Activated T-cell treated with anti-CD3 and anti-CD28 coated beads, Interleukin-2, amount 50 U/mL, for 24 hours (primary cell): Measurements from ENCODE around the gene SCIN.
"Not testable (repeated sequence)": the region's sequence is repeated elsewhere in the genome, so short reads cannot be mapped to it uniquely, and the experiment has no call there.

ENCODE experiments used
- DNase-seq: peaks from one replicate; pipeline ENCODE4 v3.0.0-alpha.2; 2020
- H3K27ac Mint-ChIP-seq: 2 replicates; pipeline ENCODE4 v1.8.0; 2020; ENCODE audit warnings: mild to moderate bottlenecking, mixed read lengths
- H3K27me3 Mint-ChIP-seq: 2 replicates; pipeline ENCODE4 v1.8.0; 2020; ENCODE audit warnings: mixed read lengths
- H3K36me3 Mint-ChIP-seq: 2 replicates; pipeline ENCODE4 v1.8.0; 2020; ENCODE audit warnings: low read depth, mixed read lengths
- H3K4me1 Mint-ChIP-seq: 2 replicates; pipeline ENCODE4 v1.8.0; 2020; ENCODE audit warnings: low read depth, mixed read lengths
- H3K4me3 Mint-ChIP-seq: 2 replicates; pipeline ENCODE4 v1.8.0; 2020; ENCODE audit warnings: mild to moderate bottlenecking, moderate library complexity, mixed read lengths
- H3K9me3 Mint-ChIP-seq: 2 replicates; pipeline ENCODE4 v1.8.0; 2020; ENCODE audit warnings: mixed read lengths

The SCIN gene

DNA sequence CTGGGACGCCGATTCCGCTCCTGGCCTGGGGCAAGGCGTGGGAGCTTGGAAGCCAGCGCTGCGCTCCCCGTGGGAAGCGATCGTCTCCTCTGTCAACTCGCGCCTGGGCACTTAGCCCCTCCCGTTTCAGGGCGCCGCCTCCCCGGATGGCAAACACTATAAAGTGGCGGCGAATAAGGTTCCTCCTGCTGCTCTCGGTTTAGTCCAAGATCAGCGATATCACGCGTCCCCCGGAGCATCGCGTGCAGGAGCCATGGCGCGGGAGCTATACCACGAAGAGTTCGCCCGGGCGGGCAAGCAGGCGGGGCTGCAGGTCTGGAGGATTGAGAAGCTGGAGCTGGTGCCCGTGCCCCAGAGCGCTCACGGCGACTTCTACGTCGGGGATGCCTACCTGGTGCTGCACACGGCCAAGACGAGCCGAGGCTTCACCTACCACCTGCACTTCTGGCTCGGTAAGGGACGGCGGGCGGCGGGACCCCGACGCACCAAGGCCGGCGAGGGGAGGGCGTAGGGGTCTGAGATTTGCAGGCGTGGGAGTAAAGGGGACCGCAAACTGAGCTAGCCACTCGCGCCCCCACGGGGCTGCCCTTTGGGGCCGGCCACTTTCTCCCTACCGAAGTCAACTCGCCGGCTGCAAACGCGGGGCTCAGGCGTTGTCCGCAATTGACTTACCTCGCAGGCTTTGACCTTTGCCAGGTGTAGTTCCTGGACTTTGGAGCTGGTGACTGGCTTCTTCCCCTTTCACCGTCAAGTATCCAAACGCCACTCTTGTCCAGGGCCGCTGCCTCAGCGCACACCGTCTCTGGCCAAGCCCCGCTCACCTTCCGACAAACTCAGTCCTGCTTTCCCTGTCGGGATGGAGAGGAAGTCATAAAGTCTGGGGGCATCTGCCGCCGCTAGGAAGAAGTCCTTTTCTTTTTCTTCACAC, at the start of gene SCIN:
TSS of gene SCIN (plus strand) at position 187 of the 928 bp plus-strand sequence. CDS start at position 254, 67 bp downstream.
- Mint-ChIP-seq H3K4me1 (peaks cover 23% of the 10 kb centered on the region), H3K9me3 (no peaks in the 10 kb centered on the region), H3K4me3 (peak within 1 kb of the TSS; percentile 71), H3K27ac (no peak within 1 kb of the TSS), H3K27me3 (peaks cover 60% of the 10 kb centered on the region), H3K36me3 (no peaks in the 10 kb centered on the region)
- DNase-seq = peak; percentile 43

DNA sequence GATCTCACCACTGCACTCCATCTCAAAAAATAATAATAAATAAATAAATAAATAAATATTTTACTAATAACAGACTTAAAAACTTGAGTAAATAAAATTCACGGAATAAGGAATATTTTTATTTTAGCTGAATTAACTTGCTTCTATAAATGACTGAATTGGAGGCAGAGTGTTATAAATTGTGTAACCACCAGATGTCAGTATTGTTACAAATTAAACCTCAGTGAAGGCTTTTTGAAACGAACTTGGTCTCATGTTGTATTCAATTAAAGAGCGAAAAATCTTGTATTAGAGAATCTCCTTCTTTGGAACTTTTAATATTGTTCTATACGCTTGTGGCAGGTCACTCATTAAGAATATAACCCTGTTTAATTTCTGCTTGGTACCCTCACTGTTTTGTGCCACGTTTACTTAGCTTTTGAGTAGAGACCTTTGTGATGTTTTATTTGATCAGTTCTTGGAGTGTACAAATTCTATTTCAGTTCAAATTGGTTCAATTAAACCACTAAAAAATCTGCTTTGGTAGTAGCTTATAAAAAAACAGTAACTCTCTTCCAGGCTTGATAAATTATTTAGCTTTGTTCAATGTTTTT, 45.6 kb upstream of the SCIN start:
- no peak for DNase-seq
- peaks cover 30% of the 10 kb centered on the region for H3K27me3 Mint-ChIP-seq
- no peaks in the 10 kb centered on the region for H3K36me3 Mint-ChIP-seq
- H3K9me3 Mint-ChIP-seq = no peaks in the 10 kb centered on the region
- H3K4me1 Mint-ChIP-seq = no peaks in the 10 kb centered on the region
- H3K27ac Mint-ChIP-seq = no peak overlapping the region
- no peak overlapping the region for H3K4me3 Mint-ChIP-seq

DNA sequence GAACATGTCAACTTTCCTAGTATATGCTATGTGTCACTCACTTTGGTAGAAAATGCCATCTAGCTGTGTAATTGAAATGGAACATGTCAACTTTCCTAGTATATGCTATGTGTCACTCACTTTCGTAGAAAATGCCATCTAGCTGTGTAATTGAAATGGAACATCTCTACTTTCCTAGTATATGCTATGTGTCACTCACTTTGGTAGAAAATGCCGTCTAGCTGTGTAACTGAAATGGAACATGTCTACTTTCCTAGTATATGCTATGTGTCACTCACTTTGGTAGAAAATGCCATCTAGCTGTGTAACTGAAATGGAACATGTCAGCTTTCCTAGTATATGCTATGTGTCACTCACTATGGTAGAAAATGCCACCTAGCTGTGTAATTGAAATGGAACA, 43.8 kb upstream of the SCIN start:
- not testable (repeated sequence) for H3K4me1 Mint-ChIP-seq, H3K27ac Mint-ChIP-seq, H3K9me3 Mint-ChIP-seq, H3K36me3 Mint-ChIP-seq, H3K4me3 Mint-ChIP-seq, DNase-seq
- H3K27me3 Mint-ChIP-seq = peaks cover 30% of the 10 kb centered on the region

DNA sequence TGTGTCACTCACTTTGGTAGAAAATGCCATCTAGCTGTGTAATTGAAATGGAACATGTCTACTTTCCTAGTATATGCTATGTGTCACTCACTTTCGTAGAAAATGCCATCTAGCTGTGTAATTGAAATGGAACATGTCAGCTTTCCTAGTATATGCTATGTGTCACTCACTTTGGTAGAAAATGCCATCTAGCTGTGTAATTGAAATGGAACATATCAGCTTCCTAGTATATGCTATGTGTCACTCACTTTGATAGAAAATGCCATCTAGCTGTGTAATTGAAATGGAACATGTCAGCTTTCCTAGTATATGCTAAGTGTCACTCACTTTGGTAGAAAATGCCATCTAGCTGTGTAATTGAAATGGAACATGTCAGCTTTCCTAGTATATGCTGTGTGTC, 42.9 kb upstream of the SCIN start:
- not testable (repeated sequence) for H3K36me3 Mint-ChIP-seq, H3K9me3 Mint-ChIP-seq, DNase-seq, H3K4me3 Mint-ChIP-seq, H3K4me1 Mint-ChIP-seq, H3K27ac Mint-ChIP-seq
- H3K27me3 Mint-ChIP-seq = peaks cover 26% of the 10 kb centered on the region

DNA sequence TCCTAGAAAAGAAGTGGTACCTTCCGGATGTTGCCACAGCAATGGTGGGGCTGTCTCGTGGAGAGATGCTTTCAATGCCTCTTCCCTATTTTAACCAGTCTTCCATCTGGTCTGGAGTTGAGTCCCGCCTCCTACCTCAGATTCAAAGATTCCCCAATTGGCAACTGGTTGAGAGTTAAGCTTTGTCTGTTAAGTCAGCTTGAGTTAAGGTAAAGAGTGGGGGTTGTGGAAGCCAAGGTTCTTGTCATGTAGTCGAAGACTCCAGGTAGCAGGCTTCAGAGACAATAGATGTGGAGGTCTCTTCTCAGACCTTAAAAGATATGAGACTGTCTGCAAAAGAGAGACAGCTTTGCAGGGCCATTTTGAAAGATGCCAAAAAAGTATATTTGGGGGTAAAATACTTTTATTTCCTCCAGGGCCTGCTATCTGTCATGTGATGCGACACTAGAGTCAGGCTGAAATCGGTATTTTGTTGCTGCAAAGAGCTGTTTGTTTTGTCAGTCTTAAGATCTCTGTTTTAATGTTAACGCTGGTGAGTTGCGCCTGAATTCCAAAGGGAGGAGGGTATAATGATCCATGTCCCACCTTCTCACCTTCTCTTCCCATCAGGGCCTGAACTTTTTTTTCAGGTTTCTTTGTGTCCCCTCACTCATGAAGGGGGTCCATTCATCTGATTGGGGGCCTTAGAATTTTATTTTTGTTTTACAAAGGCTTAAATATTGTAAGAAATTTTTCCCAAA, 40.4 kb upstream of the SCIN start:
- no peak overlapping the region for H3K4me3 Mint-ChIP-seq
- DNase-seq = no peak
- no peak overlapping the region for H3K27ac Mint-ChIP-seq
- peaks cover 23% of the 10 kb centered on the region for H3K27me3 Mint-ChIP-seq
- H3K4me1 Mint-ChIP-seq = no peaks in the 10 kb centered on the region
- no peaks in the 10 kb centered on the region for H3K36me3 Mint-ChIP-seq
- no peaks in the 10 kb centered on the region for H3K9me3 Mint-ChIP-seq

DNA sequence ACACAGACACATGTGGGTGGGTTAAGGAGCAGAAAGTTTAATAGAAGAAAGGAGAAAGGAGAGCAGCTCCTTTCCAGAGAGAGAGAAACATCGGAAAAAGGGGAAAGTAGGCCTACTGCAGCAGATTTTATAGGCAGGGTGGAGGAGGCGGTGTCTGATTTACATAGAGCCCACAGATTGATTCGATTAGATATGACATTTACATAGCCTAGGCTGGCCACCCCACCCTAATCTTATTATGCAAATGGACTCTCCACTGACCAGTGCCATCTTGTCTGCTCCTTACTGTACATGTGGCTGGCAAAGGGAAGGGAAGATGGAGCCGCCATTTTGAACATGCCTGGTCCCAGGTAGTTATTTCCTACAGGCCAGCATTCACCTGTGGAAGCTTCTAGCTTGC, 38.7 kb upstream of the SCIN start:
- no peak overlapping the region for H3K4me3 Mint-ChIP-seq
- H3K27ac Mint-ChIP-seq = no peak overlapping the region
- DNase-seq = no peak
- no peaks in the 10 kb centered on the region for H3K36me3 Mint-ChIP-seq
- H3K4me1 Mint-ChIP-seq = no peaks in the 10 kb centered on the region
- peaks cover 33% of the 10 kb centered on the region for H3K27me3 Mint-ChIP-seq
- H3K9me3 Mint-ChIP-seq = no peaks in the 10 kb centered on the region

DNA sequence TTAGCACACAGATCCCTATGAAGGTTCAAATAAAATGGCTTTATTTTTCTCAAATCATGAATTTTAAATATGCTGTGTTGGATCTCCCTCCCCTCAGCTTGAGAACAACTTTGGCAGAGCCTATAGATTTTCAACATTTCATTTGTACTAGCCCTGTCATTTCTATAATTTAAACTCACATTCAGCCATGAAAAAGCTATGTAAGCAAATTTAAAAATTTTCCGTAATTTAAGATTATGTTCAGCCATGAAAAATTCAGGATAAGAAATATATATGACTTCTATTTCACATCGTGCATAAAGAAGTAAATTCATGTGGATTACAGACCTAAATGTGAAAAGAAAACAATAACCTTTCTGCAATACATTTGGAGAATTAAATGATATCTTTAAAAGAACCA, 36.5 kb upstream of the SCIN start:
- no peaks in the 10 kb centered on the region for H3K36me3 Mint-ChIP-seq
- H3K27me3 Mint-ChIP-seq = peaks cover 32% of the 10 kb centered on the region
- no peak for DNase-seq
- no peak overlapping the region for H3K27ac Mint-ChIP-seq
- no peaks in the 10 kb centered on the region for H3K4me1 Mint-ChIP-seq
- no peak overlapping the region for H3K4me3 Mint-ChIP-seq
- H3K9me3 Mint-ChIP-seq = no peaks in the 10 kb centered on the region

DNA sequence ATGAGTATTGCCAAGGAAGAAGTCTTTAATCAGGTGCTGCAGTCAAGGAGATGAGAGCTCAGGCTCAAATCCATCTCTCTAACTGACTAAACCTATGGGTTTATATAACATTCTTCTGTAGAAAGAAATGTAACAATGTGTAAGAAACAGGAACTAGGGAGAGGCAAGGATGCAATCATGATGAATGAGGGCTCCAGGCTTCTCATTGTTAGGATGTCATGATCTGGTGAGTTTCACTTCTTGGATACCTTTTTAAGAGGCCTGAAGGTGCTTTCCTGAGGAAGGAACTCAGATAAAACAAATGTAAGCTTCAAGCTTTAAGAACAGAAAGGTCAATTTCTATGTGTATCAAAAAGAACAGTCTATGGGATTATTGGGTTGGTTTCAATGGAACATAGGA, 30.8 kb upstream of the SCIN start:
- no peak overlapping the region for H3K4me3 Mint-ChIP-seq
- H3K27ac Mint-ChIP-seq = no peak overlapping the region
- no peaks in the 10 kb centered on the region for H3K4me1 Mint-ChIP-seq
- H3K36me3 Mint-ChIP-seq = no peaks in the 10 kb centered on the region
- no peak for DNase-seq
- H3K27me3 Mint-ChIP-seq = peaks cover 28% of the 10 kb centered on the region
- H3K9me3 Mint-ChIP-seq = no peaks in the 10 kb centered on the region

DNA sequence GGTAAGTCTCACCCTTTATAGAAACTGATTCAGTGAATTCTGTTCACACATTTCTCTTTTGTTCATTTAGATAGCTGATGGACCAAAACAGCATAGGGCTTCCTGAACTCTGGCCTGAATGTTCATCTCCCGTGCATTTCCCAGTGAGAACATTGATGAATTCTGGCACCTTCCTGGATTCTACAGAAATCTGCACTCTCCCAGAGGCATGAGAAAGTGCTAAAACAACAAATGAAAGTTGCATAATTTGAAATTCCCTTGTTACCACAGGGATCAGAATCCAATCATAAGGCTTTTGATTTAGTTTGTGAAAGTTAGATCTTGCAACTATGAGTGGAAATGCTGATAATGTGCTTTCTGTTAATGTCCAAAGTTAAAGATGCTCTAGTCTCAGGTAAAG, 29.7 kb upstream of the SCIN start:
- Mint-ChIP-seq H3K36me3 (no peaks in the 10 kb centered on the region), H3K4me1 (no peaks in the 10 kb centered on the region), H3K4me3 (no peak overlapping the region), H3K27me3 (peaks cover 16% of the 10 kb centered on the region), H3K9me3 (no peaks in the 10 kb centered on the region), H3K27ac (no peak overlapping the region)
- DNase-seq = no peak

DNA sequence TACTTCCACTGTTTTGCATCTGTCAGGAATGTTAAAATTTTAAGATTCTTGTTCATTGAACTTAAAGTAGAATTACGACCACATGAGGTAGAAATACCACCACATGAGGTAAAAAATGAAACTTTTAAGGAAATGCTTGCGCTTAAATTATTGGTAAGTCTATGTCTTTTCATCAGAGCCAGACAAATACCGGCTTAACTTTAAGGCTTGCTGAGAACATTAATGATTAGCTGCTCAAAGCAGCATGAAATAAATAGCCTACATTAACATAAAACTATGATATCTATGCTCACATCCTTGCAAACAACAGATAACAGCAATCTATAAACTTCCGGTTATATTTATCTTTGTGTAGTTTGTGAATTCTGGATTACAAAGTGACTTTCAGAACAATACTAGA, 26.9 kb upstream of the SCIN start:
- Mint-ChIP-seq H3K4me1 (no peaks in the 10 kb centered on the region), H3K27ac (no peak overlapping the region), H3K4me3 (no peak overlapping the region), H3K9me3 (no peaks in the 10 kb centered on the region), H3K27me3 (peaks cover 12% of the 10 kb centered on the region), H3K36me3 (no peaks in the 10 kb centered on the region)
- no peak for DNase-seq

DNA sequence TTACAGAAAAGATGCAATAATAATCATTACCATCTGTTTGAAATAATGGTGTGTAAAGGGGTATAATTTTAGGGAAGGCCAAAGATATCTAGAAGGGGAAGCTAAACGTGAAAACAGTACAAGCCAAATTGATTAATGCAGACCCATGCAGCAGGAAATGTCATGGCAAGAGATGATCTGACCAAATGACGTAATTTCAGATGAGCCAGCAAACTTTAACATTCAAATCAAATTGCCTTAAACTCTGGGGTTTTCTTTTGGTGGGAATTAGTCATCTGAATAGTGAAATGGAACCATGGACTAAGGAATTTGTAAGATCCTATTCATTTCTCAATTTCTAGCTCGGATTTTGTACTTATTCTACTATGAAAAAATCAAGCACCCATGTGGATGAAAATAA, 21.4 kb upstream of the SCIN start:
- Mint-ChIP-seq H3K27ac (no peak overlapping the region), H3K27me3 (peaks cover 14% of the 10 kb centered on the region), H3K4me1 (no peaks in the 10 kb centered on the region), H3K36me3 (no peaks in the 10 kb centered on the region), H3K4me3 (no peak overlapping the region), H3K9me3 (no peaks in the 10 kb centered on the region)
- no peak for DNase-seq

DNA sequence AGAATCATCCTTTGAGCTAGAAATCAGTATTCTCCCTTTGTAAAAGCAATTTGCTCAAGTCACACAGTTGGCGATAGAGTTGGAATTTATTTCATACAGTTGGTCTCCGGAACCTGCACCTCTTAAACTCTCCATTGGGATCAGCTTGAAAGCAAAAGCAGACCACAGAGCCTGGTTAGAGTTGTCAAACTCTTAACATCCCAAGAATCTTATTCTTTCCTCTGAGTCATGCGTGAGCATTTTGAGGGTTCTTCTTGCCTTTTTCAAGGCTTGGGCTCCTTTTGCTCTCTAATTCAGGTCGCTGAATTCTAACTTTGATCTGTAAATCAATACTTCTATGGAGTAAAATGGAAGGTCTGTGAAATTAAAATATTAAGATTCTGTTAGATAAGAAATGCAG, 19.6 kb upstream of the SCIN start:
- Mint-ChIP-seq H3K4me1 (no peaks in the 10 kb centered on the region), H3K36me3 (no peaks in the 10 kb centered on the region), H3K9me3 (no peaks in the 10 kb centered on the region), H3K27me3 (peaks cover 9% of the 10 kb centered on the region), H3K4me3 (no peak overlapping the region), H3K27ac (no peak overlapping the region)
- no peak for DNase-seq

DNA sequence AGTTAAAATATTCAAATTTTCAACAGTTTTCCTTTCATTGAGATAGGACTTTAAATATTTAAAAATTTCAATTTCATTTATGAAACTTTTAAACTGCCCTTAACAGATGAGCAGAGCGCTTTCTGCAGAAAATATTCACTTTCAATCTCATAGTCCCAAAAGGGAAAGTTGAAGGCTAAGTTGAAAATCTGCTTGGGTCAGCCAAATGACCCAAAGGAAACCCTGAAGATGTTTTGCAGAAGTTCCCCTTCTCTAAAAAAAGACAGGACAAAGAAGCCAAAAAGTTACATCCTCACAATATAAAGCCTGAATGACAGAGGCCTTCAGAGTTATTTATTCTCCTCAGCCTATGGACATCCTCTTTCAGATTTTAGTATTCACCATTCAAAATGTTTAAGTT, 17.6 kb upstream of the SCIN start:
- DNase-seq = no peak
- Mint-ChIP-seq H3K9me3 (peaks cover 2% of the 10 kb centered on the region), H3K27ac (no peak overlapping the region), H3K4me1 (no peaks in the 10 kb centered on the region), H3K4me3 (no peak overlapping the region), H3K36me3 (no peaks in the 10 kb centered on the region), H3K27me3 (peaks cover 5% of the 10 kb centered on the region)

DNA sequence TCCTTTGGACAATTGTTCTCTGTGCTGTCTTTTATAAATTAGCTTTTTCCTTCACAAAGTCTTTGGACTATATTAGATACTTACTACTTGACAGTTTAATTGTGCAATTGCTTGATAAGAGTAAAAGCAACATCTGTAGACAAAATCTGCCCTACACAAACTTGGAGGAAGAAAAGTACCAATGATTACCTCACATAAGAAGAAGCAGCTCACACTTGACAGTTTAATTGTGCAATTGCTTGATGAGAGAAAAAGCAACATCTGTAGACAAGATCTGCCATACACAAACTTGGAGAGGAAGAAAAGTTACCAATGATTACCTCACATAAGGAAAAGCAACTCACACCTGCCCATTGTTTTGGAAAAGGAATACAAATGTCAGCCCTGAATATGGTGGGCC, 17.1 kb upstream of the SCIN start:
- no peak overlapping the region for H3K27ac Mint-ChIP-seq
- no peaks in the 10 kb centered on the region for H3K36me3 Mint-ChIP-seq
- peaks cover 2% of the 10 kb centered on the region for H3K9me3 Mint-ChIP-seq
- no peak overlapping the region for H3K4me3 Mint-ChIP-seq
- peaks cover 5% of the 10 kb centered on the region for H3K27me3 Mint-ChIP-seq
- no peaks in the 10 kb centered on the region for H3K4me1 Mint-ChIP-seq
- no peak for DNase-seq

DNA sequence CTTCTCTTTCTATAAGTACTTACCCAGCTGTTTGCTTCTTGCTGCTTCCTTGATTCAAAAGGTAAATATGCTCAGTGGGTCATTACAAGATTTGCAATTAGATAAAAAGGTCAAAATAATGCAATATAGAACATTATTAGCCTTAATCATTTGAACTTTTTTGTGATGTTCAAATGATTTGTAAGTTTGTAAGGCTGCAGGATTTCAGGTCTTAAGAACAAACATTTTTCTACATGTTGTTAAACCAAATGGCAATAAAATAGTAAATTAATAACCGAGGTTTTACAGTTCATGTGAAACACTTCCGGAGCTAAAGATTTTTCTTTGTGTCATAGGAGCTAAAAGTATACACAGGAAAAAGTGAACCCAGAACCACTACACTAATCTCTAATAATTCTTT, 16.2 kb upstream of the SCIN start:
- no peak for DNase-seq
- Mint-ChIP-seq H3K9me3 (peaks cover 2% of the 10 kb centered on the region), H3K4me1 (no peaks in the 10 kb centered on the region), H3K27me3 (no peaks in the 10 kb centered on the region), H3K4me3 (no peak overlapping the region), H3K27ac (no peak overlapping the region), H3K36me3 (no peaks in the 10 kb centered on the region)
